Posterior vena cava (tissue), 2 donors: ENCODE measurements around the gene IL3RA. TPM values are rescaled to one million over a fixed set of nuclear protein-coding genes. Genes with fewer than 3 reads are reported as not detected.
"Not testable (repeated sequence)": the region's sequence is repeated elsewhere in the genome, so short reads cannot be mapped to it uniquely, and the experiment has no call there.

Source experiments
- DNase-seq: peaks from one replicate; pipeline ENCODE4 v3.0.0-alpha.2; 2020; ENCODE audit warnings: low spot score
- intact Hi-C, 2 donors: fragments of 100-400 bp; cut with DNase I; formaldehyde crosslinking; loops; one replicate each; pipeline versions ENCODE4 v1.14.1 to v1.14.2; 2022 to 2023
- total RNA-seq, 2 donors: library from RNA; stranded (reverse); fragmentation: NEBNext Ultra II Directional; extraction: Animal tissue kit (Norgen Biotek cat#: 25700); gene quantifications; one replicate each; pipeline ENCODE4 v1.2.1, GENCODE V29; 2021
- donor health status: DM: yes; HTN: yes; CAD: no.
- donor health status: DM: yes; HTN: yes; CAD: no.

The IL3RA gene
- total RNA-seq, 2 donors from 2014 or later, result 5.4 to 5.6 TPM

GRCh38 chrX:1393871-1394615 lies 57.5 kb downstream of the IL3RA start:
- DNase-seq, result peak; percentile 28
- intact Hi-C loops, result loop anchor here in 1 of 2 donors (5.0 kb wide), 1 partner anchor 58 kb away; the partner anchor contains the start of gene ASMTL

- DNase-seq, result peak; percentile 73
- intact Hi-C loops, result loop anchor here in 1 of 2 donors (5.0 kb wide), 1 partner anchor 57 kb away; the partner anchor contains the start of gene ASMTL
Measured at GRCh38 chrX:1394731-1395501, 58.3 kb downstream of the IL3RA start.

- intact Hi-C loops, result no loop called here
- peak; percentile 5 for DNase-seq
Measured at GRCh38 chrX:1395646-1396216, 59.1 kb downstream of the IL3RA start.

GRCh38 chrX:1397001-1397400 lies 60.4 kb downstream of the IL3RA start:
- peak; percentile 67 for DNase-seq
- intact Hi-C loops, result no loop called here

GRCh38 chrX:1397441-1398270 lies 61.1 kb downstream of the IL3RA start:
- peak; percentile 56 for DNase-seq

GRCh38 chrX:1398431-1399340 lies 62.1 kb downstream of the IL3RA start:
- DNase-seq, result peak; percentile 67
- intact Hi-C loops, result no loop called here

More at GRCh38 chrX:1397441-1398270, 61.1 kb downstream of the IL3RA start:
- intact Hi-C loops, result no loop called here

GRCh38 chrX:1400049-1400448 lies 63.5 kb downstream of the IL3RA start:
- DNase-seq, result peak; percentile 17
- intact Hi-C loops, result no loop called here

- peak; percentile 38 for DNase-seq
- intact Hi-C loops, result no loop called here
Measured at GRCh38 chrX:1400742-1401471, 64.3 kb downstream of the IL3RA start.

GRCh38 chrX:1401611-1402430 lies 65.2 kb downstream of the IL3RA start:
- intact Hi-C loops, result no loop called here
- DNase-seq, result peak; percentile 74

- DNase-seq, result peak; percentile 73
- intact Hi-C loops, result no loop called here
Measured at GRCh38 chrX:1403228-1403627, 66.6 kb downstream of the IL3RA start.

- DNase-seq, intact Hi-C loops: not testable (repeated sequence)
Measured at GRCh38 chrX:1403867-1404266, 67.3 kb downstream of the IL3RA start.

GRCh38 chrX:1405769-1406168 lies 69.2 kb downstream of the IL3RA start:
- intact Hi-C loops, DNase-seq: not testable (repeated sequence)

GRCh38 chrX:1407035-1407434 lies 70.5 kb downstream of the IL3RA start:
- DNase-seq, result no peak
- intact Hi-C loops, result no loop called here

- DNase-seq, result peak; percentile 36
- intact Hi-C loops, result loop anchor here in 1 of 2 donors (5.0 kb wide), 1 partner anchor 374 kb away; no protein-coding TSS in a partner anchor
Measured at GRCh38 chrX:1411326-1411725, 74.7 kb downstream of the IL3RA start.

GRCh38 chrX:1412551-1413161 lies 76.1 kb downstream of the IL3RA start:
- DNase-seq, result peak; percentile 75

GRCh38 chrX:1416327-1416784 lies 79.8 kb downstream of the IL3RA start:
- peak; percentile 16 for DNase-seq
- intact Hi-C loops, result no loop called here

More at GRCh38 chrX:1412551-1413161, 76.1 kb downstream of the IL3RA start:
- intact Hi-C loops, result loop anchor here in 1 of 2 donors (5.0 kb wide), 1 partner anchor 375 kb away; no protein-coding TSS in a partner anchor
